ENCODE measurements around the gene IGDCC3. TPM values are rescaled to one million over a fixed set of nuclear protein-coding genes. Genes with fewer than 3 reads are reported as not detected.

Gene IGDCC3
- total RNA-seq, 1 experiment from 2014 or later = 53.5 TPM

- peak; percentile 87 for TF ChIP-seq PRDM15 (CRISPR knock-in tag; IDR thresholded peaks at IDR 0.05)
- TF ChIP-seq MYBL2 (CRISPR knock-in tag; IDR thresholded peaks at IDR 0.05) = no peak
- peak; percentile 50 for DNase-seq (ENCODE audit: low spot score)
- Mint-ChIP-seq H3K4me3 (peak overlapping the region; percentile 98), H3K36me3 (no peaks in the 10 kb centered on the region), H3K9me3 (no peaks in the 10 kb centered on the region), H3K4me1 (peaks cover 58% of the 10 kb centered on the region), H3K27me3 (ENCODE audit: low read depth) (peaks cover 20% of the 10 kb centered on the region), H3K27ac (peak overlapping the region; percentile 93)
- CTCF ChIA-PET = no interaction called here
- POLR2A ChIA-PET = no interaction called here
- no peak; the same call in 1 of the 2 replicates for ATAC-seq
Observed at GRCh38 chr15:65423150-65423975, 45.6 kb upstream of the IGDCC3 start.

- peak overlapping the region; percentile 93 for H3K27ac Mint-ChIP-seq
- CTCF ChIA-PET = interaction anchor here (0.6 to 6.7 kb wide), 22 partner anchors 12 to 442 kb away, joined by 3 to 105 read pairs (median 4); partner anchors contain the start of genes CLPX, PARP16 and RNU5B-1
- H3K36me3 Mint-ChIP-seq = no peaks in the 10 kb centered on the region
- ATAC-seq = peak; percentile 71
- H3K4me1 Mint-ChIP-seq = peaks cover 76% of the 10 kb centered on the region
- H3K9me3 Mint-ChIP-seq = no peaks in the 10 kb centered on the region
- peak; percentile 96 for DNase-seq (ENCODE audit: low spot score)
- POLR2A ChIA-PET = interaction anchor here (0.6 to 2.8 kb wide), 15 partner anchors 8 to 999 kb away, joined by 3 to 12 read pairs (median 4); partner anchors contain the start of gene RNU5B-1
- peak overlapping the region; percentile 98 for H3K4me3 Mint-ChIP-seq
- H3K27me3 Mint-ChIP-seq (ENCODE audit: low read depth) = peaks cover 20% of the 10 kb centered on the region
- TF ChIP-seq ZNF219 (CRISPR knock-in tag; IDR thresholded peaks at IDR 0.05; ENCODE audit: borderline replicate concordance) (0 out of 2 replicates have a peak, but pooled peaks have one; percentile 55), CBFB (CRISPR knock-in tag; IDR thresholded peaks at IDR 0.05; ENCODE audit: low read depth) (0 out of 2 replicates have a peak, but pooled peaks have one; percentile 20), GTF2I (CRISPR knock-in tag; conservative IDR thresholded peaks at IDR 0.05) (peak; percentile 69; the same call in 1 of the 2 replicates), NR2C2 (CRISPR knock-in tag; IDR thresholded peaks at IDR 0.05) (no peak), ARID4B (CRISPR knock-in tag; IDR thresholded peaks at IDR 0.05; ENCODE audit: borderline replicate concordance) (no peak; the same call in 1 of the 2 replicates), ZNF423 (CRISPR knock-in tag; IDR thresholded peaks at IDR 0.05) (no peak), MYBL2 (CRISPR knock-in tag; IDR thresholded peaks at IDR 0.05) (no peak), SP1 (CRISPR knock-in tag; conservative IDR thresholded peaks at IDR 0.05) (peak; percentile 77), ZNF281 (CRISPR knock-in tag; IDR thresholded peaks at IDR 0.05) (peak; percentile 28; the same call in 1 of the 2 replicates), ETV6 (CRISPR knock-in tag; IDR thresholded peaks at IDR 0.05) (peak; percentile 70; the same call in 1 of the 2 replicates), ZNF138 (CRISPR knock-in tag; conservative IDR thresholded peaks at IDR 0.05) (no peak), ZNF232 (CRISPR knock-in tag; IDR thresholded peaks at IDR 0.05) (0 out of 2 replicates have a peak, but pooled peaks have one; percentile 6), HMGA2 (CRISPR knock-in tag; IDR thresholded peaks at IDR 0.05) (no peak), USF2 (CRISPR knock-in tag; IDR thresholded peaks at IDR 0.05) (peak; percentile 85)
- TF ChIP-seq, protein P1, sequence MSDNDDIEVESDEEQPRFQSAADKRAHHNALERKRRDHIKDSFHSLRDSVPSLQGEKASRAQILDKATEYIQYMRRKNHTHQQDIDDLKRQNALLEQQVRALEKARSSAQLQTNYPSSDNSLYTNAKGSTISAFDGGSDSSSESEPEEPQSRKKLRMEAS (CRISPR knock-in tag; IDR thresholded peaks at IDR 0.05) = peak; percentile 80; the same call in 1 of the 2 replicates
- TF ChIP-seq, protein P2, sequence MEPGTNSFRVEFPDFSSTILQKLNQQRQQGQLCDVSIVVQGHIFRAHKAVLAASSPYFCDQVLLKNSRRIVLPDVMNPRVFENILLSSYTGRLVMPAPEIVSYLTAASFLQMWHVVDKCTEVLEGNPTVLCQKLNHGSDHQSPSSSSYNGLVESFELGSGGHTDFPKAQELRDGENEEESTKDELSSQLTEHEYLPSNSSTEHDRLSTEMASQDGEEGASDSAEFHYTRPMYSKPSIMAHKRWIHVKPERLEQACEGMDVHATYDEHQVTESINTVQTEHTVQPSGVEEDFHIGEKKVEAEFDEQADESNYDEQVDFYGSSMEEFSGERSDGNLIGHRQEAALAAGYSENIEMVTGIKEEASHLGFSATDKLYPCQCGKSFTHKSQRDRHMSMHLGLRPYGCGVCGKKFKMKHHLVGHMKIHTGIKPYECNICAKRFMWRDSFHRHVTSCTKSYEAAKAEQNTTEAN (CRISPR knock-in tag; IDR thresholded peaks at IDR 0.05) = peak; percentile 15; the same call in 1 of the 2 replicates
Observed at GRCh38 chr15:65421360-65422215, 43.8 kb upstream of the IGDCC3 start.
